Measurements from ENCODE around the gene PCDH9. TPM values are rescaled to one million over a fixed set of nuclear protein-coding genes. Genes with fewer than 3 reads are reported as not detected.

The PCDH9 gene
- polyA plus RNA-seq, 3 donors, result 0.03 TPM; not detected in 1

DNA sequence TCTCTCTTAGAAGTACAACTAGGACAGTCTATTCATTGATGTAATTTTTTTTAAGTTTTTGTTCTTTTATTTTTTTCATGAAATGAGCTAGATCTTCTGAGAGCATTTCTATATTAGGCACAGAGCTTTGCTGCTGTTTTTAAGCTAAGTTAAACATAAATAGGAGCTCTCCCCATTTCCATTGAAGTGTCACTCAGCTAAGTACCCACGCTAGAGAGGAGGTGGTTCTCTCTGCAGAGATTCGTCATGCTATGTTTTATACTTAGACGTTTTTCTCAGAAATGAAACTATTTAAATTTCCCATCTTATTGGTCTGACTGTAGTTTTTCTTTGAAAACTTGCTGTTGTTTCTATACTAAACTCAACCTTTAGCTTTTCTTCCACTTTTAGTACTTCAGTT lies 271.5 kb downstream of the PCDH9 start:
- H3K4me3 ChIP-seq (replicated peaks in 1 of 3; ENCODE audit: low read depth in 2 of 3, low read length in 3 of 3), result no peak overlapping the region
- intact Hi-C loops (cut with micrococcal nuclease), result no loop called here
- H4K20me1 ChIP-seq (ENCODE audit: insufficient read depth, low read length), result no peaks in the 10 kb centered on the region
- Mint-ChIP-seq H3K4me1 (no peaks in the 10 kb centered on the region), H3K9me3 (peaks cover 0 to 7% (median 3%) of the 10 kb centered on the region in 7 donors), H3K4me3 (no peak overlapping the region), H3K36me3 (no peaks in the 10 kb centered on the region), H3K27me3 (ENCODE audit: low read depth in 3 of 3) (no peaks in the 10 kb centered on the region), H3K27ac (no peak overlapping the region)
- no peak for TF ChIP-seq CTCF (IDR thresholded peaks at IDR 0.05)
- H3K27me3 ChIP-seq (ENCODE audit: control insufficient read depth in 2 of 2, insufficient read depth in 2 of 2, low read length in 2 of 2), result no peaks in the 10 kb centered on the region
- H3K36me3 ChIP-seq (replicated peaks in 1 of 2; ENCODE audit: control insufficient read depth in 1 of 2, insufficient read depth in 2 of 2, low read length in 2 of 2), result no peaks in the 10 kb centered on the region
- no peaks in the 10 kb centered on the region for H3K79me2 ChIP-seq (ENCODE audit: insufficient read depth, low read length)
- no peak overlapping the region for H3K27ac ChIP-seq (ENCODE audit: low read depth in 1 of 2, low read length in 2 of 2)
- no peak for DNase-seq
- H3K9ac ChIP-seq (ENCODE audit: insufficient read depth, low read length, poor library complexity, severe bottlenecking), result no peak overlapping the region
- no CpG with 5 or more reads among the region's 3 CpGs for WGBS (ENCODE audit: insufficient coverage)
- H3K9me3 ChIP-seq (replicated peaks in 1 of 2; ENCODE audit: control insufficient read depth in 1 of 2, insufficient read depth in 1 of 2, low read length in 2 of 2), result peaks cover 0 to 3% of the 10 kb centered on the region in 2 donors
- H3K4me2 ChIP-seq (replicated peaks; ENCODE audit: extremely low read depth, low read length, poor library complexity, severe bottlenecking), result no peak overlapping the region
- H3K4me1 ChIP-seq (ENCODE audit: control insufficient read depth in 1 of 2, insufficient read depth in 2 of 2, low read length in 2 of 2), result no peaks in the 10 kb centered on the region
- H2AFZ ChIP-seq (ENCODE audit: insufficient read depth, low read depth, low read length, poor library complexity, severe bottlenecking), result no peak overlapping the region

- Histone ChIP-seq H3K27ac (ENCODE audit: low read depth in 1 of 2, low read length in 2 of 2) (no peak overlapping the region), H3K36me3 (replicated peaks in 1 of 2; ENCODE audit: control insufficient read depth in 1 of 2, insufficient read depth in 2 of 2, low read length in 2 of 2) (no peaks in the 10 kb centered on the region), H3K79me2 (ENCODE audit: insufficient read depth, low read length) (no peaks in the 10 kb centered on the region), H3K4me2 (replicated peaks; ENCODE audit: extremely low read depth, low read length, poor library complexity, severe bottlenecking) (no peak overlapping the region), H3K9me3 (replicated peaks in 1 of 2; ENCODE audit: control insufficient read depth in 1 of 2, insufficient read depth in 1 of 2, low read length in 2 of 2) (no peaks in the 10 kb centered on the region), H3K27me3 (ENCODE audit: control insufficient read depth in 2 of 2, insufficient read depth in 2 of 2, low read length in 2 of 2) (no peaks in the 10 kb centered on the region), H4K20me1 (ENCODE audit: insufficient read depth, low read length) (no peaks in the 10 kb centered on the region), H3K9ac (ENCODE audit: insufficient read depth, low read length, poor library complexity, severe bottlenecking) (no peak overlapping the region), H3K4me1 (ENCODE audit: control insufficient read depth in 1 of 2, insufficient read depth in 2 of 2, low read length in 2 of 2) (no peaks in the 10 kb centered on the region), H2AFZ (ENCODE audit: insufficient read depth, low read depth, low read length, poor library complexity, severe bottlenecking) (no peak overlapping the region), H3K4me3 (replicated peaks in 1 of 3; ENCODE audit: low read depth in 2 of 3, low read length in 3 of 3) (no peak overlapping the region)
- Mint-ChIP-seq H3K36me3 (no peaks in the 10 kb centered on the region), H3K9me3 (peaks cover 0 to 8% (median 3%) of the 10 kb centered on the region in 7 donors), H3K4me1 (no peaks in the 10 kb centered on the region), H3K27me3 (ENCODE audit: low read depth in 3 of 3) (no peaks in the 10 kb centered on the region), H3K4me3 (no peak overlapping the region), H3K27ac (no peak overlapping the region)
- TF ChIP-seq CTCF (IDR thresholded peaks at IDR 0.05), result no peak
- intact Hi-C loops (cut with micrococcal nuclease), result no loop called here
- 100% methylated on average over 1 of the region's 4 CpGs for WGBS (ENCODE audit: insufficient coverage)
- DNase-seq, result no peak
These were observed 277.6 kb downstream of the PCDH9 start for GRCh38 chr13:66952507-66952906.
